Measurements from ENCODE around the gene TMCO4. TPM values are rescaled to one million over a fixed set of nuclear protein-coding genes. Genes with fewer than 3 reads are reported as not detected.

Gene TMCO4
- total RNA-seq, 6 experiments from 2014 or later: 6.4 to 13.5 (median 9.8) TPM

DNA sequence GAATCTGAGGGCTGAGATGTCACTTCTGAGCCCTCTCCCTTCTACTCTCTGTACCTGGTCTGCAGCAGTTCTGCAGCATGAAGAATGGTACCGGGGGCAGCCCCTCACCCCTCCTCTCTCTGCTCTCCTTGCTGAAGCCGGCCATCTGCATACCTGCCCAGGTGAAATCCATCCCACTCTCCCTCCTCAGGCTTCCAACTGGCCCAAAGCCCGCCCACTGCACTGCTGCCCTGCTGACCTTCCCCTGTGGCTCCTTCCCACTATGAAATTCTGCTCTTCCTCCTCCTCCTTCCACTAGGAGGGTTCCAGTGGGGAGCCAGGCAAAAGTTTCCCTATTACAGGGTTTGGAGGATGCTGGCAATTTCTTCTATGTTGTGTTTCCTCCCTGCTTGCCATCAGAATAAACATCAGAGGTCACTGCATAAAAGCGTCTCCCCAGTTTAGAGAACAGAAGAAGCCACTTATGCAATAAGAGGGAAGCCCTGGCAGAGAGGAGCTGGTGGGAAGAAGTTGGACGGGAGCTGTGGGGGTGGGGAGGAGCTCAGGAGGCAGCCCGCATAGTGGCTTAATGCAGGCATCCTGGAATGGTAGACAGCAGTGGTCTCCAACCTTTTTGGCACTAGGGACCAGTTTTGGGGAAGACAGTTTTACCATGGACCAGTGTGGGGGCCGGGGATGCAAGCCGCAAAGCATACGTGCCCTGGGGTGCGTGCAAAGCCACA, 30.3 kb downstream of the TMCO4 start:
- intact Hi-C loops (cut with DNase I): no loop called here

DNA sequence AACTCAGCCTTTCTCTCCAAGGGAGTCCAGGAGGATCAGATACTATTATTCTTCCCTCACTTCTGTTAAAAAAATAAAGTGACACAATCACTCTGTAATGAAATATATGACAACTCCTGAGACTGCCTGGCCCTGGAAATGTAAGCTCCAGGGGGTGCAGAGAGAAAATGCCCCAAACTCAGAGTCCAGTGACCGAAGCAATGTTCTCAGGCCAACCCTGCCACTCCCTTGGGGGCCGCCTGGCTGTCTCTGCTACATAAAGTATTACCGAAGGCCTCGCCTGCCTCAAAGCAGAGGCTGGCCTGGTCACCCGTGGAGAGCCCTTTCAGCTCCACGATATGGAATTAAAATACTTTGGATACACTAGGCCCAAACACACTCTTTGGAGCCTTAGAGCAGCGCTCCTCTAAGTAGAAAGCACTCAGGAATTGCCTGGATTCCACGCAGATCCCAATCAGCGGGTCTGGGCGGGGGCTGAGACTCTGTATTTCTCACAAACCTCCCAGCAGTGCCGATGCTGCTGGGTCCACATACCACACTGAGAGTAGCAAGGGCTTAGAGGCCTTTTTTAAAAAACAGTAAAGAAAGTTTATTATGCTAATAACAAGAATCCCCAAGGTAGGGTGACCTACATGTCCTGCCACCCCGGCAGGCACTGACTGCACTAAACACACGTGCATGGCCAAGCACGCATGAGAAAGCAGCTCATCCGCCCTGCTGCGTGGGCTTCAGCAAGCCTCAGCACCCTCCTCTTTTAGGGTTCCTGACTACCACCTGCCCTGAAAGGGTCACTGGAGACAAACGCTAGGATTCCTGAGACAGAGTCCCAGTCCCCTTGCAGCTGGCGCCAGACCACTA, 31.1 kb downstream of the TMCO4 start:
- no peak for DNase-seq

More for the DNA sequence above, 30.3 kb downstream of the TMCO4 start:
- H3K27ac ChIP-seq: no peak overlapping the region
- no peak overlapping the region for H3K4me3 ChIP-seq
- WGBS (ENCODE audit: insufficient coverage, low coverage, low lambda C conversion rate, missing lambda C conversion rate): 62% methylated on average over 5 of the region's 10 CpGs
- H3K27me3 ChIP-seq: no peaks in the 10 kb centered on the region
- no peak for TF ChIP-seq POLR2A (IDR thresholded peaks at IDR 0.05)
- TF ChIP-seq CTCF (IDR thresholded peaks at IDR 0.05): no peak
- H3K36me3 ChIP-seq: peaks cover 0 to 5% (median 0%) of the 10 kb centered on the region in 4 donors
- no peaks in the 10 kb centered on the region for H3K9me3 ChIP-seq
- ATAC-seq: no peak
- no peak for DNase-seq
- H3K4me1 ChIP-seq: no peaks in the 10 kb centered on the region

GRCh38 chr1:19765623-19766022, 34.1 kb downstream of the TMCO4 start:
- H3K4me1 ChIP-seq: no peaks in the 10 kb centered on the region
- ATAC-seq: peak in 2 of 4 donors; percentile 40 to 53
- H3K36me3 ChIP-seq: peaks cover 0 to 1% (median 0%) of the 10 kb centered on the region in 4 donors
- H3K9me3 ChIP-seq: no peaks in the 10 kb centered on the region
- no peaks in the 10 kb centered on the region for H3K27me3 ChIP-seq
- H3K4me3 ChIP-seq: no peak overlapping the region
- WGBS (ENCODE audit: insufficient coverage, low coverage, low lambda C conversion rate, missing lambda C conversion rate): 69% methylated on average over 5 of the region's 10 CpGs
- intact Hi-C loops (cut with DNase I): no loop called here
- TF ChIP-seq POLR2A (IDR thresholded peaks at IDR 0.05): no peak
- TF ChIP-seq CTCF (IDR thresholded peaks at IDR 0.05): no peak
- DNase-seq: no peak
- no peak overlapping the region for H3K27ac ChIP-seq

More for the DNA sequence above, 31.1 kb downstream of the TMCO4 start:
- no peak for TF ChIP-seq POLR2A (IDR thresholded peaks at IDR 0.05)
- TF ChIP-seq CTCF (IDR thresholded peaks at IDR 0.05): no peak
- Histone ChIP-seq H3K4me1 (no peaks in the 10 kb centered on the region), H3K27me3 (no peaks in the 10 kb centered on the region), H3K36me3 (peaks cover 0 to 5% (median 0%) of the 10 kb centered on the region in 4 donors), H3K4me3 (no peak overlapping the region), H3K9me3 (no peaks in the 10 kb centered on the region), H3K27ac (no peak overlapping the region)
- ATAC-seq: no peak
- intact Hi-C loops (cut with DNase I): no loop called here
- WGBS (ENCODE audit: insufficient coverage, low coverage, low lambda C conversion rate, missing lambda C conversion rate): 85% methylated on average over 8 of the region's 18 CpGs

GRCh38 chr1:19764848-19765247, 34.9 kb downstream of the TMCO4 start:
- intact Hi-C loops (cut with DNase I): no loop called here
- no peaks in the 10 kb centered on the region for H3K9me3 ChIP-seq
- no peaks in the 10 kb centered on the region for H3K4me1 ChIP-seq
- ATAC-seq: no peak
- WGBS (ENCODE audit: insufficient coverage, low coverage, low lambda C conversion rate, missing lambda C conversion rate): 83% methylated on average over 1 of the region's 5 CpGs
- no peak overlapping the region for H3K4me3 ChIP-seq
- H3K27ac ChIP-seq: no peak overlapping the region
- no peaks in the 10 kb centered on the region for H3K27me3 ChIP-seq
- DNase-seq: no peak
- H3K36me3 ChIP-seq: no peaks in the 10 kb centered on the region
- TF ChIP-seq CTCF (IDR thresholded peaks at IDR 0.05): no peak
- no peak for TF ChIP-seq POLR2A (IDR thresholded peaks at IDR 0.05)

All from right lobe of liver (tissue), 6 donors.